Measurements from ENCODE around the gene SRC. TPM values are rescaled to one million over a fixed set of nuclear protein-coding genes. Genes with fewer than 3 reads are reported as not detected.

Gene SRC
- total RNA-seq, 2 donors from 2014 or later, result 61.2 to 149 TPM

DNA sequence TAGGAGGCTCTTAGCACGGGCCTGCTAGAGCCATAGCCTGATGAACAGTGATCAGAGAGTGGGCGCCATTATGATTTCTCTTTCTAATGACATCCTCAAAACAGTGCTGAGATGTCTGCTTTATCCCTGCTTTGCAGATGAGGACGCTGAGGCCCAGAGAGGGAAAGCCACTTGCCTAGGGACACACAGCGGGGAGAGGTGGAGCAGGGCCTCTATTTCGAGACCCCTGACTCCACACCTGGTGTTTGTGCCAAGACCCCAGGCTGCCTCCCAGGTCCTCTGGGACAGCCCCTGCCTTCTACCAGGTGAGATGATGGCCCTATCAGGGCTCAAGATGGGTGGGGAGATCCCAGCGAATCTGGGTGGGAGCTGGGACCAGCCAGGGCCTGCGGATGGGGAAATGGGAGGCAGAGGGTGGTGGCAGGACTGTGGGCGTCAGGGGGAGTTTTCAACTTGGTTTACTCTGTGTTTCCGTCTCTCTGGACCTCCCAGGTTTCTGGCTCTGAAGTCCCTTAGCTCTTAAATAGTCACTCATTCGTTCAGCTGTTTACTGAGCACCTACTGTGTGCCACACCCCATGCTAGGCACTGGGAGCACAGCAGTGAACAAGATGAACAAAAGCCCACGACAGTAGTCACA is 36.7 kb downstream of the SRC start:
- DNase-seq (ENCODE audit: low spot score), result no peak
- H3K4me3 ChIP-seq, result no peak overlapping the region
- no peaks in the 10 kb centered on the region for H3K4me1 ChIP-seq (replicated peaks)
- no peaks in the 10 kb centered on the region for H3K9me3 ChIP-seq
- TF ChIP-seq, protein P1, sequence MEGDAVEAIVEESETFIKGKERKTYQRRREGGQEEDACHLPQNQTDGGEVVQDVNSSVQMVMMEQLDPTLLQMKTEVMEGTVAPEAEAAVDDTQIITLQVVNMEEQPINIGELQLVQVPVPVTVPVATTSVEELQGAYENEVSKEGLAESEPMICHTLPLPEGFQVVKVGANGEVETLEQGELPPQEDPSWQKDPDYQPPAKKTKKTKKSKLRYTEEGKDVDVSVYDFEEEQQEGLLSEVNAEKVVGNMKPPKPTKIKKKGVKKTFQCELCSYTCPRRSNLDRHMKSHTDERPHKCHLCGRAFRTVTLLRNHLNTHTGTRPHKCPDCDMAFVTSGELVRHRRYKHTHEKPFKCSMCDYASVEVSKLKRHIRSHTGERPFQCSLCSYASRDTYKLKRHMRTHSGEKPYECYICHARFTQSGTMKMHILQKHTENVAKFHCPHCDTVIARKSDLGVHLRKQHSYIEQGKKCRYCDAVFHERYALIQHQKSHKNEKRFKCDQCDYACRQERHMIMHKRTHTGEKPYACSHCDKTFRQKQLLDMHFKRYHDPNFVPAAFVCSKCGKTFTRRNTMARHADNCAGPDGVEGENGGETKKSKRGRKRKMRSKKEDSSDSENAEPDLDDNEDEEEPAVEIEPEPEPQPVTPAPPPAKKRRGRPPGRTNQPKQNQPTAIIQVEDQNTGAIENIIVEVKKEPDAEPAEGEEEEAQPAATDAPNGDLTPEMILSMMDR (IDR thresholded peaks at IDR 0.05), result no peak
- TF ChIP-seq POLR2AphosphoS5 (IDR thresholded peaks at IDR 0.05) (no peak), POLR2A (IDR thresholded peaks at IDR 0.05) (no peak)
- no peaks in the 10 kb centered on the region for H3K36me3 ChIP-seq
- intact Hi-C loops (cut with DNase I), result loop anchor here (10.0 kb wide), 1 partner anchor 188 kb away; no protein-coding TSS in a partner anchor
- 76% methylated on average over 11 of the region's 11 CpGs for WGBS
- H3K27ac ChIP-seq, result no peak overlapping the region
- no peaks in the 10 kb centered on the region for H3K27me3 ChIP-seq (replicated peaks; ENCODE audit: insufficient read depth)

DNA sequence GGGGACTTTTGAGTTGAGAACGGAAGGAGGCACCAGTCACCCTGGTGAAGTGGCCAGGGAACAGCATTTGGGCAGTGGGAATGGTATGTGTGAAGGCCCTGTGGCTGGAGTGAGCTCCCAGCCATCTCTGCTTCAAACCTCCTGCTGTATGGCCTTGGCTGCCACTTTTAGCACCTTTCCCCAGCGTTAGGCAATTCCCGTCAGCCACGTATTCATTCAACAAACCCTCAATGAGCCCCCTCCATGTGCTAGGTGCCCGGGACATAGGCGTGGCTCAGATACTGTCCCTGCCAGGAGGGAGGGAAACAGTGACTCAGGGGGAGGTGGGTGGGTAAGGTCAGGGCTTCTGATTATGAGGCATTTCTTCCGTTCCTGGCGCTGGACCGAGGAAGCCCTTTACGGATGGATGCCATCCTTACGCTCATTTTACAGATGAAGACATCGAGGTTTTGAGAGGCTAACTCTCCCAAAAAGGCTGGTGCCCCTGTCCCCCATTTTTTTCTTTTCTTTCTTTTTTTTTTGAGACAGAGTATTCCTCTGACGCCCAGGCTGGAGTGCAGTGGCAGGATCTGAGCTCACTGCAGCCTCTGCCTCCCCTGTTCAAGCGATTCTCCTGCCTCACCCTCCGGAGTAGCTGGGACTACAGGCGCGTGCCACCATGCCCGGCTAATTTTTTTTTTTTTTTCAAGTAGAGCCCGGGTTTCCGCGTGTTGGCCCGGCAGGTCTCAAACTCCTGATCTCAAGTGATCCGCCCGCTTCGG is 37.5 kb downstream of the SRC start:
- no peak for DNase-seq (ENCODE audit: low spot score)
- Histone ChIP-seq H3K4me3 (no peak overlapping the region), H3K4me1 (replicated peaks) (no peaks in the 10 kb centered on the region), H3K36me3 (no peaks in the 10 kb centered on the region), H3K9me3 (no peaks in the 10 kb centered on the region), H3K27ac (no peak overlapping the region), H3K27me3 (replicated peaks; ENCODE audit: insufficient read depth) (no peaks in the 10 kb centered on the region)
- 82% methylated on average over 25 of the region's 25 CpGs for WGBS
- TF ChIP-seq, protein P1 (IDR thresholded peaks at IDR 0.05), result no peak
- TF ChIP-seq POLR2A (IDR thresholded peaks at IDR 0.05) (no peak), POLR2AphosphoS5 (IDR thresholded peaks at IDR 0.05) (no peak)
- intact Hi-C loops (cut with DNase I), result loop anchor here (10.0 kb wide), 1 partner anchor 189 kb away; no protein-coding TSS in a partner anchor

DNA sequence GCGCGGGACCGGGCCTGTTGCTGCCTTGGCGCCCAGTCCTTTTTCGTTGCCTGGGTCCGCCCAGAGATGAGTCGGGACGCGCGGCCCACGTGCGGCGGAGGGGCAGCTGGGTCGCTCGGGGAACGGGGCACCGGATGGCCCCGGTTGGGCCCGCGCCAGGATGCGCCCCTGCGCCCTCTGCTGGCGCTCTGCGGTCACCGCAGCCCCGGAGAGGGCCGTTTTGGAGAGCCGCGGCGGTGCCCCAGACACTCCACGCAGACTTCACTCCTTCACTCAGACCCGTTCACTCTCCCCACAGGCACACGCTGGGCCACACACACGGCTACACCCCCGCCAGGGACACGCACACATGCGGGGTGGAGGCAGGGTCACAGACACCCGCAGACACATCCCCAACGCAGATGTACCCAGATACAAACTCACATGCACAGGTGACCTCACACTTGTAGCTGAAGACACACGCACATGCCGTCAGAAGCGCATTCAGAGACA is 38.8 kb downstream of the SRC start:
- WGBS, result 16% methylated on average over 31 of the region's 42 CpGs
- no peak for DNase-seq (ENCODE audit: low spot score)

DNA sequence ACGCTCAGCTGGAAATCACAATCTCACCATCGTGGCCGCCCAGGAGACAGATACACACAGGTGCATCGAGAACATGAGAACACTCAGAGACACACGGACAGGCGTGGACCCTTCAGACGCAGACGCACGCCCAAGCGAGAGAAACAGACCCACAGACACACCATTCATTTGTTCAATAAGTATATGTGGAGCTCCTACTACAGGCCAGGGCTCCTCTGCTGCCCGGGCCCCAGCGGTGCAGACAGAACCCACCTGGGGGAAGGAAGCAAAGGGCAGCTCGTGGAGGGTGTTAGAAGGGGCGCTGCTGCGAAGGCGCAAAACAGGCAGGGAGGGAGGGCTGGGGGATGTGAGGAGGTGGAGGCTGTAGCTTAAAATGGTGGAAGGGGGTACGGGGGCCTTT is 39.2 kb downstream of the SRC start:
- intact Hi-C loops (cut with DNase I), result loop anchor here (2.0 to 10.0 kb wide), 2 partner anchors 102 to 190 kb away; no protein-coding TSS in a partner anchor
- WGBS, result 83% methylated on average over 17 of the region's 17 CpGs
- no peaks in the 10 kb centered on the region for H3K36me3 ChIP-seq
- H3K4me1 ChIP-seq (replicated peaks), result no peaks in the 10 kb centered on the region
- no peaks in the 10 kb centered on the region for H3K27me3 ChIP-seq (replicated peaks; ENCODE audit: insufficient read depth)
- no peak overlapping the region for H3K4me3 ChIP-seq
- TF ChIP-seq POLR2AphosphoS5 (IDR thresholded peaks at IDR 0.05) (no peak), POLR2A (IDR thresholded peaks at IDR 0.05) (no peak)
- TF ChIP-seq, protein P1 (IDR thresholded peaks at IDR 0.05), result no peak
- H3K27ac ChIP-seq, result no peak overlapping the region
- no peak for DNase-seq (ENCODE audit: low spot score)
- H3K9me3 ChIP-seq, result no peaks in the 10 kb centered on the region

More for the DNA sequence above, 38.8 kb downstream of the SRC start:
- TF ChIP-seq, protein P1 (IDR thresholded peaks at IDR 0.05), result peak; percentile 85 to 95 (median 92)
- TF ChIP-seq POLR2A (IDR thresholded peaks at IDR 0.05) (no peak), POLR2AphosphoS5 (IDR thresholded peaks at IDR 0.05) (no peak)
- intact Hi-C loops (cut with DNase I), result loop anchor here (2.0 to 10.0 kb wide), 2 partner anchors 102 to 190 kb away; no protein-coding TSS in a partner anchor
- no peak overlapping the region for H3K27ac ChIP-seq
- H3K27me3 ChIP-seq (replicated peaks; ENCODE audit: insufficient read depth), result no peaks in the 10 kb centered on the region
- H3K36me3 ChIP-seq, result no peaks in the 10 kb centered on the region
- H3K9me3 ChIP-seq, result no peaks in the 10 kb centered on the region
- H3K4me1 ChIP-seq (replicated peaks), result no peaks in the 10 kb centered on the region
- peak overlapping the region; percentile 10 to 12 for H3K4me3 ChIP-seq

Data from prostate gland (tissue), 2 donors.